WI38 (cell line): ENCODE measurements around the gene KLHL29.

Experiments
- H3K4me3 ChIP-seq: 2 replicates; pipeline ENCODE4 v1.5.1; 2011; ENCODE audit warnings: low read depth, mild to moderate bottlenecking, control low read depth, low read length
- TF ChIP-seq, protein P1 (sequence below): IDR thresholded peaks from 2 replicates; pipeline ENCODE4 v1.5.1; 2012; ENCODE audit warnings: low read depth, mild to moderate bottlenecking, control low read depth, low read length

The KLHL29 gene

DNA sequence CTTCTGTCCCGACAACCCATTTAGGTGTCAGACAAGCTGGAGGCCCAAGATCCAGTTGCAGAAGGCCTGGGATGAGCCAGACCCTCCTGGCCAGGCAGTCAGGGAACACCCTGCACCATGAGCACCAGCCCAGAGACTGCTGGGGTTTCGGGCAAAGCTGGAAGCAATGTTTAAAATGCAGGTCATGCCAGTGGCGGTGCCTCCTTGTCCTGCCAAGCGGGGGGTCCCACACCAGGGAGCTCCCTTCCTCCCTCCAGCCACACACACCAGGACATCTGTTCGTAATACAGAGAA, 311.7 kb downstream of the KLHL29 start:
- H3K4me3 ChIP-seq = no peak overlapping the region
- TF ChIP-seq, protein P1, sequence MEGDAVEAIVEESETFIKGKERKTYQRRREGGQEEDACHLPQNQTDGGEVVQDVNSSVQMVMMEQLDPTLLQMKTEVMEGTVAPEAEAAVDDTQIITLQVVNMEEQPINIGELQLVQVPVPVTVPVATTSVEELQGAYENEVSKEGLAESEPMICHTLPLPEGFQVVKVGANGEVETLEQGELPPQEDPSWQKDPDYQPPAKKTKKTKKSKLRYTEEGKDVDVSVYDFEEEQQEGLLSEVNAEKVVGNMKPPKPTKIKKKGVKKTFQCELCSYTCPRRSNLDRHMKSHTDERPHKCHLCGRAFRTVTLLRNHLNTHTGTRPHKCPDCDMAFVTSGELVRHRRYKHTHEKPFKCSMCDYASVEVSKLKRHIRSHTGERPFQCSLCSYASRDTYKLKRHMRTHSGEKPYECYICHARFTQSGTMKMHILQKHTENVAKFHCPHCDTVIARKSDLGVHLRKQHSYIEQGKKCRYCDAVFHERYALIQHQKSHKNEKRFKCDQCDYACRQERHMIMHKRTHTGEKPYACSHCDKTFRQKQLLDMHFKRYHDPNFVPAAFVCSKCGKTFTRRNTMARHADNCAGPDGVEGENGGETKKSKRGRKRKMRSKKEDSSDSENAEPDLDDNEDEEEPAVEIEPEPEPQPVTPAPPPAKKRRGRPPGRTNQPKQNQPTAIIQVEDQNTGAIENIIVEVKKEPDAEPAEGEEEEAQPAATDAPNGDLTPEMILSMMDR = no peak

DNA sequence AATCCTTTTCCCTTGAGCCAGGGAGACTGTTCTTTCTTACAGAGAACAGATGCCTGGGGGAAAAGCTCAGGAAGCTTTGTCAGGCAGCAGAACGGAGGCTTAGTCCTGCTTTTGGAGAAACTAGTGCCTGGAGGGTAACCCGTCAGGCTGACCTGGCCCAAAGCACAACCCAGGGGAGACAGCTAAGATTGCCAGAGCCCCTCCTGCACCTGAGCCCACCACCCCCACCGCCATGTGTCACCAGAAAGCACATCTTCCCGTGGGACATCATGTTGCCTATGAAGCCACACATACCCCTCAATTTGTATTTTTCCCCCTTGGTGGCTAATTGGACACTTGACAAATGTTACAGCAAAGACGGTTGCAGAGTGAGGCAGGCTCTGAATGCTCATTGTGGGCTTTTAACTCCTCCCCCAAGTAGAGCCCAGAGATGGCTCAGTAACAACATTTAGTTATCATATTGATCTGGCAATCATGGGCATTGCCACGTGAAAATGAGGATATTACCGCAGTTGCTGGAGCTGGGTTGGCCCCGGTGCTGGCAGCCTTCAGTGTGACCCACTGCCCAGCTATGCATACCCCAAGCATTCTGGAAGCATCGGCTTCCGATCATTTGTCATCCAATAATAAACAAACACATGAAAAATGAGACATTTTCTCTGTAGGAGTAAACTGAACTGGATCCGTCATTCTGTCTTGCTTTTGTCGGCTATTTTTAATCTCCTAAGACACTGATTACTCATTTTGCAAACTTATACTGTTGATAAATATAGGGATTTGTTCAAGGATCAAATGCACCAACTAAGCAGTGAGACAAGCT, 312.5 kb downstream of the KLHL29 start:
- H3K4me3 ChIP-seq = no peak overlapping the region
- TF ChIP-seq, protein P1 = no peak

DNA sequence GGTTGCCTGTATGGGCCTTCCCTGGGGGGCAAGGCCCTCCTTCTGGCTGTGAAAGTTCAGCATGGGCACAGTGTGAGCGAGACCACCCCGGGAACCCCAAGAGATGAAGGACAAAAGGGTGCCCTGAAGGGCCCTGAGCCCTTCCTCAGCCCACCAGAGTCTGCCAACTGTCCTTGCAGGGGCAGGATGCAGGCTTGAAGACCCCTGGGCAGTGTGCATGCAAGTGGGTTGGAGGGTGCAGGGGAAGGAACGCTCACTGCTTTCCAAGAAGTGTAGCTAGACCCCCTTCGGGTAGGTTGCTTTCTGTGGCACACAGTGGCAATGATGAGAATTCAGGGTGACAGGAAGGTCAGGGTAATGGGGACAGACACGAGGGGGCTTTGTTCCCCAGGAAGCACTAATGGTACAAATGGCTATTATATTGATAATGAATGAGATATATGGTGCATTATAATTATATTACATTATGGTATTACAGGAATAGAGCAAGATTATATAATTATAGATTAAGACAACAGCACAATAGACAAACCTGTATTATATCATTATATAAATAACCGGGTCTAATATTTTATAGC, 313.2 kb downstream of the KLHL29 start:
- no peak overlapping the region for H3K4me3 ChIP-seq
- TF ChIP-seq, protein P1 = no peak

DNA sequence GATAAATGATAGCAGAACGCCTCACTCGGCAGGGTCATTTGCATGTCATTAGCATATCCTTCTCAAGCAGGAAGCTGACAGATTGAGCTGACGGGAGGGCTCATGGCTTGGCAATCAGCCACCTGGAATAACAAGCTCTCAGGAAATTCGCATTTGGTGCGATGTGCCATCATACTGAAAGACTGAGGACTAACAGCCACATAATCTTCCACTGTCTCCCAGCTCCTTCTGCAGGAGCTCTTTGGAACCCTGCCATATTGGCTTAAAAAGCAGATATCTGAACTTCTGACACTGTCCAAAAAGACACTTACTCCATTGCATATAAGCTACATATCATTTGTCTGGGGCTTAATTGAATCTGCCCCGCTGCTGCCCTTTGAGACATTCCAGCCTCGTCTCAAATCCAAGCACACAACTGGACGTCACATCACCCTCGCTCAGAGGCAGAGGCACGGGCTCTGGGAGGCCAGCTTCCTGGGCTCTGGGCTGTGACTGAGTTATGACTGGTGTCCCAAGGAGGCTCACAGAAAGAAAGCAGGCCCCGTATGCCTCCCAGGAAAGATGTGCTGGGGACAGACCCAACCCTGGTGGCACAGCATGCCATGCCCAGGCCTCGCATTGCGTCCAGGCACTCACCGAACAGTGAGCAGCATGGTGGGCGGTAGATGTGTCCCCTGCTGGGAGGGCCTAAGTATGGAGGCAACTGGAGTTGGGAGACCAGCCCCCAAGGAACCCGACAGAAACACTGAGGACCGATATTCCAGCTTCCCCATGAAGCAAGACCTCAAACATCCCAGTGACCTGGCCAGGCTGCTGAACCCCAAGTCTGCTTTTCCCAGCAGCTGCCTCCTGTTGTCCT, 314.0 kb downstream of the KLHL29 start:
- TF ChIP-seq, protein P1 = no peak

DNA sequence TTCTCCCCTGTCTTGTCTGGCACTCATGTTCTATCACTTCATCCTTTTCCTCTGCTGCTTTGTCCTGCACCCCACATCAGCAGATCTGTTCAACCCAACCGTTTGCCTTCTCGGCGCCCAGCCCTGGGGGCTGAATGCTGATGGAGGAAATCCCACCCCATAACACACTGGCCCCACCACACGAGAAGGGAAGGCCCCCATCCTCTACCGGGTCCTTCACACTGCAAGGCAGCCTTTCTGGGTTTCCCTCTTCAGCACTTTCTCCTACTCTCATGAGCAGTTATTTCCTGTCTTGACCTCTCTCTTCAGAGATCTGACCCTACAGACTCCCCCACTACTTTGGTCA, 314.6 kb downstream of the KLHL29 start:
- H3K4me3 ChIP-seq = no peak overlapping the region
- TF ChIP-seq, protein P1 = no peak

More for the DNA sequence above, 314.0 kb downstream of the KLHL29 start:
- no peak overlapping the region for H3K4me3 ChIP-seq

DNA sequence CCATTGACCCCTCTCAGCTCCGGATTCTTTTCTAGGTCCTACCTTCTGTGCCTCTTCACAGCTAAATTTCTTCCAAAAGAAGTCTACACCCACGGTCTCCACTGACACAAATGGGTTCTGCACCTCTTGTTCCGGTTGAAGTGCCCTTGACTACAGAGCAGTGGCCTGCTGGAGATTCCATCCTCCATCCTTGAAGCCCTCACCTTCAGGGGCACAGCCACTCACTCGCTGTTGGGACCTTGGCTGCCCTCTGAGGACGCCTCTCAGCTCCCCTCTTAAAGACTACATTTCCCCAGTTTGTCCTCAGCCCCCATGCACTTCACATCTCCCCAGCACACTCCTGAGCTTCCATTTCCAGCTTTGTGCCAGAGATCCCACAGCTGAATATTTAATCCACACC, 315.6 kb downstream of the KLHL29 start:
- TF ChIP-seq, protein P1 = no peak
- no peak overlapping the region for H3K4me3 ChIP-seq

DNA sequence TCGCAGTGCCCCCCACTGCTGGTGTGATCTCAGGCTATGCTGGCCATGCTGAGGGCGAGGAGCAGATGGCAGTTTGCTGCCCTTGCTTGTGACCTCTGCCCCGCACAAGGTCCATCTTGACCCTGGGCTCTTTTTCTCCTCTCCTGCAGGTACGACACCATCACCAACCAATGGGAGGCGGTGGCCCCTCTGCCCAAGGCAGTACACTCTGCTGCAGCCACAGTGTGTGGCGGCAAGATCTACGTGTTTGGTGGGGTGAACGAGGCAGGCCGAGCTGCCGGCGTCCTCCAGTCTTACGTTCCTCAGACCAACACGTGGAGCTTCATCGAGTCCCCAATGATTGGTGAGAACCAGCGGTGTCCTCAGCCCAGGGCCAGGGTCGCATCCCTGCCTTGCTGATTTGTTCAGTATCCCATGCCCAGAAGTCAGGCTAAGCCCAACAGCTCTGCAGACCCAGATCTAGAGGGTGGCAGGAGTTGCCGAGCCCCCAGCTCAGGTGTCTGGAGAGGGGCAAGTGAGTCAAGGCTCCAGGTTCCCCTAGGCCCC, 318.1 kb downstream of the KLHL29 start:
- H3K4me3 ChIP-seq = no peak overlapping the region
- TF ChIP-seq, protein P1 = no peak
